Measurements from ENCODE around the gene TCF7L1.

The TCF7L1 gene

DNA sequence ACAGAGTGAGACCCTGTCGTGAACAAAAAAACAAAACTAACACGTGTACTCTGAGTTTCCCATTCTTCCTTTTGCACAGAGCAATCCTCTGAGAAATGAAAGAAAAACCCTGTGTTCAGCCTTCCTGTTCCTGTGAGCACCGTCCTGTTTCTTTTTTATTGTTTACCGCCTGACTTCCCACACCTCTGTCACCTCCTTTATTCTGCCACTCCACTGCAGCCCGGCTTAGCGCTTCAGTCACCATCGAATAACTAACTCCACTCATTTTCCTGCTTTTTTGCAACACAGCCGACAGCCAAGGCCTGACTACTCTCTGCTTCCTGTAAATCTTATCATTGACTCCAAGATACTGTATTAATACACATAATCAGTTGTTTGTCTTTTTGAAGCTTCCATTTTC is 153.7 kb downstream of the TCF7L1 start:
- no peaks in the 10 kb centered on the region for H3K9me3 ChIP-seq (ENCODE audit: control insufficient read depth, insufficient read depth, low read length)
- no peak overlapping the region for H3K27ac ChIP-seq (ENCODE audit: low read depth, low read length)
- H3K9ac ChIP-seq (ENCODE audit: low read depth, low read length) = no peak overlapping the region
- no peak overlapping the region for H3K4me3 ChIP-seq (ENCODE audit: low read depth, low read length)
- no peaks in the 10 kb centered on the region for H3K27me3 ChIP-seq (ENCODE audit: control insufficient read depth, insufficient read depth, low read length)
- H3K36me3 ChIP-seq (ENCODE audit: control insufficient read depth, insufficient read depth, low read length) = peaks cover 51% of the 10 kb centered on the region
- H3K4me1 ChIP-seq (ENCODE audit: control insufficient read depth, insufficient read depth, low read length) = peaks cover 16% of the 10 kb centered on the region

DNA sequence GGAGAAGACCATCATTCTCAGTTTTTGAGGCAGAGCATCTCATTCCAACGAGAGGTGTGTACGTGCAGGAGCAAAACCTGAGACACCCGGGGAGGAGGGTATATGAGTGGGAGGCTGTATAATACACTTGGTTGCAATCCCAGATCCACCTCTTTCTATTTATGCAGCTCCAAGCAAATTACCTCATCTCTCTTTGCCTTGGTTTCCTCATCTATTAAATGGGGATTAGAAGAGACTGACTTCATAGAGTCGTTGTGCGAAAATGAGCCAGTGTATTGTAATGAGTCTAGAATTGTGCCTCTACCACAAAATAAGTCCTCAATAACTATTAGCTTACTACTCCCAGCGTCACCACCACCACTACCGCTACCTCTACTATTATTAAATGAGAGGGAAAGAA is 154.5 kb downstream of the TCF7L1 start:
- no peak overlapping the region for H3K27ac ChIP-seq (ENCODE audit: low read depth, low read length)
- H3K36me3 ChIP-seq (ENCODE audit: control insufficient read depth, insufficient read depth, low read length) = peaks cover 49% of the 10 kb centered on the region
- H3K9ac ChIP-seq (ENCODE audit: low read depth, low read length) = no peak overlapping the region
- H3K27me3 ChIP-seq (ENCODE audit: control insufficient read depth, insufficient read depth, low read length) = no peaks in the 10 kb centered on the region
- no peak overlapping the region for H3K4me3 ChIP-seq (ENCODE audit: low read depth, low read length)
- peaks cover 16% of the 10 kb centered on the region for H3K4me1 ChIP-seq (ENCODE audit: control insufficient read depth, insufficient read depth, low read length)
- no peaks in the 10 kb centered on the region for H3K9me3 ChIP-seq (ENCODE audit: control insufficient read depth, insufficient read depth, low read length)

DNA sequence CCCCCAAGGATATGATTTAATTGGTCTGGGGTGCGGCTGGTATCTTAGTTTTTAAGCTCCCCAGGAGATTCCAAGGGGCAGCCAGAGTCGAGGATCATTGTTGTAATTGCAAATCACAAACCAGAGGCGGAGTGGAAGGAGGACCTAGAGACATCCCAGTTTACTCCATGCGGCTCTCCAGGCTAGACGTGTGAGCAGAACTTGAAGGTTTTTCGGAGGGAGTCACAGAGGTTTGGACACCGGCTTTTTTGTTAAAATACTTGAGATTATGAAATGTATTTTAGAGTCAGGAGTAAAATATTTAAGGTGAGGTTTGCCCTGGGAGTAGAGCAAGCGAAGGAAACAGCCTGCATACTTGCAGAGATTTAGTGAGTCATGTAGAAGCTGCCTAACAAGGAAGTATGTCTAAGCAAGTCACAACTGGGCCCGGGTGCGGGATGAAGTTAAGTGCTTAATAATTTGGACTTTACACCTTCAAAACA is 155.1 kb downstream of the TCF7L1 start:
- peaks cover 20% of the 10 kb centered on the region for H3K4me1 ChIP-seq (ENCODE audit: control insufficient read depth, insufficient read depth, low read length)
- H3K36me3 ChIP-seq (ENCODE audit: control insufficient read depth, insufficient read depth, low read length) = peaks cover 51% of the 10 kb centered on the region
- H3K9me3 ChIP-seq (ENCODE audit: control insufficient read depth, insufficient read depth, low read length) = no peaks in the 10 kb centered on the region
- H3K27ac ChIP-seq (ENCODE audit: low read depth, low read length) = no peak overlapping the region
- no peak overlapping the region for H3K4me3 ChIP-seq (ENCODE audit: low read depth, low read length)
- no peak overlapping the region for H3K9ac ChIP-seq (ENCODE audit: low read depth, low read length)
- no peaks in the 10 kb centered on the region for H3K27me3 ChIP-seq (ENCODE audit: control insufficient read depth, insufficient read depth, low read length)

DNA sequence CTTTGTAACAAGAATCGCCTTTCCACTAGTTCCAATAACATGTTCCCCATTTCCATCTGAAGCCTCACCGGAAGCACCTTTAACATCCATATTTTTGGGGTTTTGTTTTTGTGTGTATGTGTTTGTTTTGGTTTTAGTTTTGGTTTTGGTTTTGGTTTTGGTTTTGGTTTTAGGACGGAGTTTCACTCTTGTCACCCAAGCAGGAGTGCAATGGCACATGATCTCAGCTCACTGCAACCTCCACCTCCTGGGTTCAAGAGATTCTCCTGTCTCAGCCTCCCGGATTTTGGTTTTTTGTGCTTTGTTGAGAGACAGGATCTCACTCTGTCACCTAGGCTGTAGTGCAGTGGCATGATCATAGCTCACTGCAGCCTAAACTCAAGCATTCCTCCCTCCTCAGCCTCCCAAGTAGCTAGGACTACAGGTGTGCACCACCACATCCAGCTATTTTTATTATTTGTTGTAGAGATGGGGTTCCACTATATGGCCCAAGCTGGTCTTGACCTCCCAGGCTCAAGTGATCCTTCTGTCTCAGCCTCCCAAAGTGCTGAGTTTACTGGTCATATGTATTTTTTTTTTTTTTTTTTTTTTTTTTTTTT is 158.3 kb downstream of the TCF7L1 start:
- H3K27me3 ChIP-seq (ENCODE audit: control insufficient read depth, insufficient read depth, low read length) = no peaks in the 10 kb centered on the region
- H3K9me3 ChIP-seq (ENCODE audit: control insufficient read depth, insufficient read depth, low read length) = no peaks in the 10 kb centered on the region
- H3K36me3 ChIP-seq (ENCODE audit: control insufficient read depth, insufficient read depth, low read length) = peaks cover 44% of the 10 kb centered on the region
- H3K4me1 ChIP-seq (ENCODE audit: control insufficient read depth, insufficient read depth, low read length) = peaks cover 30% of the 10 kb centered on the region
- no peak overlapping the region for H3K4me3 ChIP-seq (ENCODE audit: low read depth, low read length)
- H3K9ac ChIP-seq (ENCODE audit: low read depth, low read length) = no peak overlapping the region
- H3K27ac ChIP-seq (ENCODE audit: low read depth, low read length) = no peak overlapping the region

DNA sequence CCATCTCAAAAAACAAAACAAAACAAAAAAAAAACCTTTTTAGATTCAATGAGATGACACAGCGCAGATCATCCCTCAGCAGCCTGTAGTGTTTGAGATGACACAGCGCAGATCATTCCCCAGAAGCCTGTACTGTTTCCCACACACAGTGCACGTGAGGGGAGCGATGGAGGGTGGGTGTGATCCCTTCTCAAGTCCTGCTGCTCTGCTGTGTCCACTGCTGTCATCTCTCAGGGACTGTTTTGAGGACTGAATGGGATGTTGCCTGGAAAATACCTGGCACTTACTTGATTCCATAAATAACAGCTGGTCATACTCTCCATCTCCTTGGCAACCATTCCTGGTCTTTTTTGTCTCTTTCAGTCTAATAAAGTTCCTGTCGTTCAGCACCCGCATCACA is 168.9 kb downstream of the TCF7L1 start:
- Histone ChIP-seq H3K9me3 (ENCODE audit: control insufficient read depth, insufficient read depth, low read length) (no peaks in the 10 kb centered on the region), H3K4me3 (ENCODE audit: low read depth, low read length) (no peak overlapping the region), H3K4me1 (ENCODE audit: control insufficient read depth, insufficient read depth, low read length) (0 out of 2 replicates have a peak, but pooled peaks cover 4% of the 10 kb centered on the region), H3K27ac (ENCODE audit: low read depth, low read length) (no peak overlapping the region), H3K27me3 (ENCODE audit: control insufficient read depth, insufficient read depth, low read length) (no peaks in the 10 kb centered on the region), H3K9ac (ENCODE audit: low read depth, low read length) (no peak overlapping the region), H3K36me3 (ENCODE audit: control insufficient read depth, insufficient read depth, low read length) (peaks cover 49% of the 10 kb centered on the region)

DNA sequence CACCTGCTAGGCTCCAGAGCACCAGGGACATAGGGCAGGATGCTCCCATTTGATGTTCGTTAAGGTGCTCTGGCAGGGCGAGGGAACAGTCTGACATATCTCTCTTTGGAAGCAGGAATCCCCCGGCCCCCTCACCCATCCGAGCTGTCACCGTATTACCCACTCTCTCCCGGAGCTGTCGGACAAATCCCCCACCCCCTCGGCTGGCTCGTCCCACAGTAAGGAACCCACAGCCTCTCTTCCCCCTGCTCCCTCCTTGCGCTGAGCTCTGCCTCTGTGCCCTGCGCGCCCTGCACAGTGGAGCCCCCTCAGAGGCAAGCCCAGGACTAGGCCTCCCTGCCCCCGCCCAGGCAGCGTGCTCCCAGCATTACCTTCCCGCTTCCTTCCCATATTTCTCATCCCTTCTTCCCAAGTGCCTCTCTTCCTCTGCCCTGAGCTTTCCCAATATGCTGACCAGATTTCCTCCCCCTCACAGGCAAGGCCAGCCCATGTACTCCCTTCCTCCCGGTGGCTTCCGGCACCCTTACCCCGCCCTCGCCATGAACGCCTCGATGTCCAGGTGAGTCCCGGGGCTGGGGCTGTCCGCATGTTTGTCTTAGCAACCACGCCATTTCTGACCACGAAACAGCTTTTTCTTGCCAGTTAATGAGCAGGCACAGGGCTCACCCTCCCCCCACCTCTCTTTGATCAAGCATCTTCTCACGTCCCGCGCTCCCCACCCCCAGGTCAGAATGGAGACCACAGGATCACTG is 170.8 kb downstream of the TCF7L1 start:
- Histone ChIP-seq H3K27me3 (ENCODE audit: control insufficient read depth, insufficient read depth, low read length) (no peaks in the 10 kb centered on the region), H3K27ac (ENCODE audit: low read depth, low read length) (no peak overlapping the region), H3K9me3 (ENCODE audit: control insufficient read depth, insufficient read depth, low read length) (no peaks in the 10 kb centered on the region), H3K4me3 (ENCODE audit: low read depth, low read length) (no peak overlapping the region), H3K9ac (ENCODE audit: low read depth, low read length) (no peak overlapping the region), H3K36me3 (ENCODE audit: control insufficient read depth, insufficient read depth, low read length) (peaks cover 65% of the 10 kb centered on the region), H3K4me1 (ENCODE audit: control insufficient read depth, insufficient read depth, low read length) (no peaks in the 10 kb centered on the region)

DNA sequence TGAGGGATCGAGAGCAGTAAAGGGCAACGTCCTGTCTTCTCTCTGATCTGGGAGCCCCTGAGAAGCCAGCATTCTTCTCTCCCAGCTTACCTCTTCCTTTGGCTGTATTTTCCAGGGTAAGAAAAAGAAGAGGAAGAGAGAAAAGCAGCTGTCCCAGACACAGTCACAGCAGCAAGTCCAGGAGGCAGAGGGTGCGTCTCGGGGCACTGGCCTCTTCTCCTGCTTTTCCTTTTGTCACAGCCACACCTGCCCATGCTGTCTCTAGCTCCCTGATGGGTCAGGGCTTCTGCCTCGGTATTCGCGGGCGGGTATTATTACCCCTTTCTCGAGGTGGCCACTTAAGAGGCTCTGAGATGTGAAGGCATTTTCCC is 174.3 kb downstream of the TCF7L1 start:
- Histone ChIP-seq H3K9me3 (ENCODE audit: control insufficient read depth, insufficient read depth, low read length) (no peaks in the 10 kb centered on the region), H3K27ac (ENCODE audit: low read depth, low read length) (no peak overlapping the region), H3K4me3 (ENCODE audit: low read depth, low read length) (no peak overlapping the region), H3K9ac (ENCODE audit: low read depth, low read length) (no peak overlapping the region), H3K27me3 (ENCODE audit: control insufficient read depth, insufficient read depth, low read length) (no peaks in the 10 kb centered on the region), H3K4me1 (ENCODE audit: control insufficient read depth, insufficient read depth, low read length) (no peaks in the 10 kb centered on the region), H3K36me3 (ENCODE audit: control insufficient read depth, insufficient read depth, low read length) (peaks cover 76% of the 10 kb centered on the region)

DNA sequence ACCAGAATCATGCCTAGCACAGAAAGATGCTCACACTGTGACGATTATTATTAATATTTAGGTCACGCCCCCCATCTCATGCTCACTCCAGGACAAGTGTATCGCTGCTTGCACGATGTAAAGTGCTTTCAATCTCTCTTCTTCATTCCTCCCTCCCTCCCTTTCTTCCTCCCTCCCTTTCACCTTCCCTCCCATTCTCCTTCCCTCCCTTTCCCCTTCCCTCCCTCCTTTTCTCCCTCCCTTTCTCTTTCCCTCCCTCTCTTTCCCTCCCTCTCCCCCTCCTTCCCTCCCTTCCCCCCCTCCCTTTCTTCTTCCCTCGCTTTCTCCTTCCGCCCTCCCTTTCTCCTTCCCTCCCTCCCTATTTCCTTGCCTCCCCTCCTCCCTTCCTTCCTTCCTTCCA is 175.0 kb downstream of the TCF7L1 start:
- no peaks in the 10 kb centered on the region for H3K9me3 ChIP-seq (ENCODE audit: control insufficient read depth, insufficient read depth, low read length)
- H3K4me3 ChIP-seq (ENCODE audit: low read depth, low read length) = no peak overlapping the region
- H3K9ac ChIP-seq (ENCODE audit: low read depth, low read length) = no peak overlapping the region
- H3K36me3 ChIP-seq (ENCODE audit: control insufficient read depth, insufficient read depth, low read length) = peaks cover 69% of the 10 kb centered on the region
- no peaks in the 10 kb centered on the region for H3K4me1 ChIP-seq (ENCODE audit: control insufficient read depth, insufficient read depth, low read length)
- no peak overlapping the region for H3K27ac ChIP-seq (ENCODE audit: low read depth, low read length)
- H3K27me3 ChIP-seq (ENCODE audit: control insufficient read depth, insufficient read depth, low read length) = no peaks in the 10 kb centered on the region

DNA sequence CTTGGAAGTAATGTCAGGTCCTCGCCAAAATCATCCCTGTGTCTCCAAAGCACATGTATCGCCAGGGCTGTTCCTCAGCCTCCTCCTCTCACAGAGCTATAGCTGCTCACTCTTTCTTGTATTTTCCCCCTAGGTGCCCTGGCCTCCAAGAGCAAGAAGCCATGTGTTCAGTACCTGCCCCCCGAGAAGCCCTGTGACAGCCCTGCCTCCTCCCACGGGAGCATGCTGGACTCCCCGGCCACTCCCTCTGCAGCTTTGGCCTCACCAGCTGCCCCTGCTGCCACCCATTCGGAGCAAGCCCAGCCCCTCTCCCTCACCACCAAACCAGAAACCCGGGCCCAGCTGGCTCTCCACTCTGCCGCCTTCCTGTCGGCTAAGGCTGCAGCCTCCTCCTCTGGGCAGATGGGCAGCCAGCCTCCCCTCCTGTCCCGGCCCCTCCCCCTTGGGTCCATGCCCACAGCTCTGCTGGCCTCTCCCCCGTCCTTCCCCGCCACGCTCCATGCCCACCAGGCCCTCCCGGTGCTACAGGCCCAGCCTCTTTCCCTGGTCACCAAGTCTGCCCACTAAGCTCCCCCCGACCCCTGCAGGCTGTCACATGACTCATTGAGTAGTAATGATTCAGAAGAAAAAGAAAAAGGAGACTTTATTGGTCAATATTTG is 175.8 kb downstream of the TCF7L1 start:
- Histone ChIP-seq H3K4me1 (ENCODE audit: control insufficient read depth, insufficient read depth, low read length) (no peaks in the 10 kb centered on the region), H3K4me3 (ENCODE audit: low read depth, low read length) (no peak overlapping the region), H3K27ac (ENCODE audit: low read depth, low read length) (no peak overlapping the region)

DNA sequence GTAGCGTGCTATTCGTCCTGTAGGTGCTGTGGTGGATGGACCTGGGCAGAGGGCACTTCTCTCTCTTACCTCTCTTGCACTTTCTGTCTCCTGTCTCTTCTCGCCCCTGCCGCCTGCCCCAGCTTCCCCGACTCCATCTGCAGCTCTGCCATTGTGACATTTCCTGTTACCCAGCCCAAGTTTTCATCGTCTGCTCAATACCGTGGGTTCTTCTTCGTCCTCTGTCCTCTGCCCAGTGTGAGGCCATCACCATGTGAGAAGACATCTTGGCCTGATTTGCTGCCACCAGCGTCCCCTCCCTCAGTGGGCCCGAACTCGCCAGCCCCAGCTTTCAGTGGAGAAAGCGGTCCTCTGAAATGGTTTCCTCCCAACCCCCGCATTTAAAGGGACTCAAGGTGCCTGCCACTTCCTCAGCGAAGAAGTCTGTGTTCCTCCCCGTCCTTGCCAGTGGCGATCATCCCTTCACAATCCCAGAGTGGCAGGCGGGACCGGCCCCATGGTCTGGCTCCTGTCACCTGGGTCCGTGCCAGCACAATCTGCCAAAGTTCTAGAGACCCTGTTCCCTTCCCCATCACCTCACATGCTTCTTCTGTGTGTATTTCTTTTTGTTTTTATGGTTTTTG is 176.6 kb downstream of the TCF7L1 start:
- no peak overlapping the region for H3K9ac ChIP-seq (ENCODE audit: low read depth, low read length)
- H3K36me3 ChIP-seq (ENCODE audit: control insufficient read depth, insufficient read depth, low read length) = peaks cover 54% of the 10 kb centered on the region
- no peaks in the 10 kb centered on the region for H3K9me3 ChIP-seq (ENCODE audit: control insufficient read depth, insufficient read depth, low read length)
- no peak overlapping the region for H3K4me3 ChIP-seq (ENCODE audit: low read depth, low read length)
- no peaks in the 10 kb centered on the region for H3K4me1 ChIP-seq (ENCODE audit: control insufficient read depth, insufficient read depth, low read length)
- H3K27me3 ChIP-seq (ENCODE audit: control insufficient read depth, insufficient read depth, low read length) = no peaks in the 10 kb centered on the region
- no peak overlapping the region for H3K27ac ChIP-seq (ENCODE audit: low read depth, low read length)

More for the DNA sequence above, 175.8 kb downstream of the TCF7L1 start:
- Histone ChIP-seq H3K36me3 (ENCODE audit: control insufficient read depth, insufficient read depth, low read length) (peaks cover 62% of the 10 kb centered on the region), H3K9ac (ENCODE audit: low read depth, low read length) (no peak overlapping the region), H3K9me3 (ENCODE audit: control insufficient read depth, insufficient read depth, low read length) (no peaks in the 10 kb centered on the region), H3K27me3 (ENCODE audit: control insufficient read depth, insufficient read depth, low read length) (no peaks in the 10 kb centered on the region)

DNA sequence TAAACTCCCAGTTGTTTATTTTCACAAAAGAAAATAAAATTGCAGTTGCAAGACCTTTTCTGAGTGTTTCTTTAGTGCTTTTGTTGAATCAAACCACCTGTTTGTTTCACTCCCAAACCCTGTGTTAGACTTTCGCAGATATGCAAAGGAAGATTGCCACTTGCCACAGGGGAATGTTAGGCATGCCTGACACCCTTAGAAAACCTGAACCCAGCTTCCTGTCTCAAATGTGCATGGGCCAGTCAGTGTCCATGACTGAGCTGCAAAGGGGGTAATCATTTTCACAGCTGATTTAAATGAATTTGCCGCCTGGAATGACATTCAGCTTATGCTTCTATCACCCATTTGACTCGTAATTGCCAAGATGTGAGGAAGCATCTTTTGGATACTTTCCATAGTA is 177.1 kb downstream of the TCF7L1 start:
- H3K36me3 ChIP-seq (ENCODE audit: control insufficient read depth, insufficient read depth, low read length) = peaks cover 49% of the 10 kb centered on the region
- H3K27ac ChIP-seq (ENCODE audit: low read depth, low read length) = no peak overlapping the region
- no peaks in the 10 kb centered on the region for H3K9me3 ChIP-seq (ENCODE audit: control insufficient read depth, insufficient read depth, low read length)
- H3K4me1 ChIP-seq (ENCODE audit: control insufficient read depth, insufficient read depth, low read length) = no peaks in the 10 kb centered on the region
- H3K4me3 ChIP-seq (ENCODE audit: low read depth, low read length) = no peak overlapping the region
- H3K9ac ChIP-seq (ENCODE audit: low read depth, low read length) = no peak overlapping the region
- no peaks in the 10 kb centered on the region for H3K27me3 ChIP-seq (ENCODE audit: control insufficient read depth, insufficient read depth, low read length)

Measured in HUES48 (cell line).